HG03575 (cell line): ENCODE measurements around the gene HELZ.
"Not testable (repeated sequence)": the region's sequence is repeated elsewhere in the genome, so short reads cannot be mapped to it uniquely, and the experiment has no call there.

Source experiments
- ATAC-seq: cut with Tn5 transposase; IDR thresholded peaks from one replicate; pipeline ENCODE4 v1.9.1; 2021; ENCODE audit not compliant: unreplicated experiment, insufficient number of reproducible peaks, low FRiP score; ENCODE audit errors: extremely low read depth

The HELZ gene

DNA sequence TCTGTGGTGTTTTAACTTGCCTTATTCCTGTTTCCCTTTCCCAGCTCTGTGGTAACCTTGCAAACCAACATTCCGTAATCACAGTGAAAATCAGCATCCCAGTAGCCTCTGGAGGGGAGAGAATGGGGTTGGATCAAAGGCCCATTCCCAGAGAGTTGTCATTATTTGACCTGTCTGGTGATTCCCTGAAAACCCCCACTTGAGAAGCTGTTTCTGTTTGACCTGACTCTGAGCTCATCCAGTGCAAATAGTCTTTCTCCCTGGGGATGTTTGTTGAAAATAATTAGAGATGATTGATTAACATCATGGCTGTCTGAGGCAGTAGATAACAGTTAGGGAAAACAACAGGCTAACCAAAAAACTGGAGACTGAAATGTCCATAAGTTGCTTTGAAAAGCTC, 197.6 kb downstream of the HELZ start:
- no peak for ATAC-seq

DNA sequence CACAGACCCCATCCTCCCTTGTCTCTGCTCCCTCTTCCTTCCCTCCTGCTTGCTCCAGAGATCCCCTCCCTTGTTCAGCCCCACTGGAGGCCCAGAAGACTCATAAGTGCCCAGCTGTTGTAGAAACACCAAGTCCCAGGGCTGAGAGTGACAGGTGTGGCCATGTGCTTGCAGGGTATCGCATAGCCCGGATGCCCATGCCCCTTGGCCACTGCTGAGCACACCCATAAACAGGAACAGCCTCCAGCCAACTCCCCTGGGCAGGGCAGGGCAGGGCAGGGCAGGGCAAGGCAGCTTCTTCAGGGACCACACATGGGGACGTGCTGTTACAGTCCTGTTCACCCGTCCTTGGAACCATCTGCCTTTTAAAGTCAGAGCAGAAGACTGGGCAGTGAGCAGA, 198.6 kb downstream of the HELZ start:
- ATAC-seq = no peak

DNA sequence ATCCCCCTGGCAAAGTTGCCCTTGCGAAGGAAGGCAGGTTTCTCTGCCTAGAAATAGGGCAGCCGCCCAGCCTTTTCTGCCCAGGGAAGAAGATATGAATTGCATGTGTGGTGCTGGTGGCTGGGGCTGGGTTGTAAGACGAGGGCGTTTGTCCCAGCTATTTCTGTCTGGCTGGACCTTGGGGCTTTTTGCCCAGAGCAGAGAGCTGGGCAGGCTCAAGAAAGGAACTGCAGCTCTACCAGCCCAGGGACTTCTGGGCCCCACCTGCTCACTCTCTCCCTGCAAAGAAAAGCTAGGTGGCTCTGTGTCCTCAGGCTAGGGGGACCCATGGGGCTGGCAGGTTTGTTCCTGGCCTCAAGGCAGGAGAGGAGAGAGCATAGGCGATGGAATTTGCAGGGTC, 200.1 kb downstream of the HELZ start:
- no peak for ATAC-seq

DNA sequence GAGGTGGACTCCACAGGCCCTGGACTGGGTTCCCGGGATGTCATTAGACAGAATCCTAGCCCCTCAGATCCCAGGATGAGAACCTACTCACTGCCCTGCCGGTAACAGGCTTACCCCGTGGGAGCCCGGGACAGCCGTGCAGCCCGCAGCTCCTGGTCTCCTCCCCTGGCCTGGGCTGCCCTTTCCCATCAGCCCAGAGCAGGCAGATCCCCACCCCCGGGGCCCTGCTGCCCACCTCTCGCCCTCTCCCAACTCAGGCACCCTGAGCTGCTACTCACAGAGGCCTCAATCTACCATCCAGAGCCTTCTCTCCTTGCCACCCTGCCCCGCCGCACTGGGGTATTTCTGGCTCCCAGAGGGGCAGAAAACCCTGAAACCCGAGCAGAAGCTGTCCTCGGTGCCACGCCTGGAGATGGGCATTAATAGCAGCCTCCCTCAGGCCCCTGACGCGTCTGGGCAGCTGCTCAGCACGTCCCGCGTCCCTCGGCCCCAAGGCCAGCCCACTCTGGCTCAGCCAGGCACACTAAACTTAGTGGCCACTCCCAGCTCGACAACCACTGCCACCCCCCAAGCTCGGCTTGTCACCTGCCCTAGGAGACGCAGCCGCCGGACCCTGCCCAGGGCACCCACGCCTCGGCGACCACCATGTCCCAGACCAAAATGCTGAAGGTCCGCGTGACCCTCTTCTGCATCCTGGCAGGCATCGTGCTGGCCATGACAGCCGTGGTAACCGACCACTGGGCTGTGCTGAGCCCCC, 200.8 kb downstream of the HELZ start, which contains the start of gene CACNG1:
Gene CACNG1, plus strand, starts transcription at position 539 of the 757 bp plus-strand sequence. Its CDS starts 107 bp downstream, at position 646.
- no peak for ATAC-seq

DNA sequence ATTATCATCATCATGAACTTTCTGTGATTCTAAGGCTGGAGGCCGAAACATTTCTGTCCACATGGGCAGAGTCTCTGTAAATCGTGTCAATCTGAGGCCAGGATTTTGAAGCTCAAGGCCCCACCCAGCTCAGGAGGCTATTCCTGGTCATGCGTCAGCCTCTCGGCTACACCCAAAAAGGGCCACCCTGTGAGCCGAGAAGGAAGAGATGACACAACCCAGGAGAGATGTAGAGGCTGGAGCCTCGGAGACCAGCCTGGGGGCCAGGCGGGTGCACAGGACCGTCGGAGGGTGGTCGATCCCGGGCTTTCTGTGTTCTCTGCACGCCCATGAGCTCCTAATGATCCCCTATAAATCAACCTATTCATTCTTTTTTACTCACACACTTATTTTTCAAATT, 201.7 kb downstream of the HELZ start:
- ATAC-seq = no peak

DNA sequence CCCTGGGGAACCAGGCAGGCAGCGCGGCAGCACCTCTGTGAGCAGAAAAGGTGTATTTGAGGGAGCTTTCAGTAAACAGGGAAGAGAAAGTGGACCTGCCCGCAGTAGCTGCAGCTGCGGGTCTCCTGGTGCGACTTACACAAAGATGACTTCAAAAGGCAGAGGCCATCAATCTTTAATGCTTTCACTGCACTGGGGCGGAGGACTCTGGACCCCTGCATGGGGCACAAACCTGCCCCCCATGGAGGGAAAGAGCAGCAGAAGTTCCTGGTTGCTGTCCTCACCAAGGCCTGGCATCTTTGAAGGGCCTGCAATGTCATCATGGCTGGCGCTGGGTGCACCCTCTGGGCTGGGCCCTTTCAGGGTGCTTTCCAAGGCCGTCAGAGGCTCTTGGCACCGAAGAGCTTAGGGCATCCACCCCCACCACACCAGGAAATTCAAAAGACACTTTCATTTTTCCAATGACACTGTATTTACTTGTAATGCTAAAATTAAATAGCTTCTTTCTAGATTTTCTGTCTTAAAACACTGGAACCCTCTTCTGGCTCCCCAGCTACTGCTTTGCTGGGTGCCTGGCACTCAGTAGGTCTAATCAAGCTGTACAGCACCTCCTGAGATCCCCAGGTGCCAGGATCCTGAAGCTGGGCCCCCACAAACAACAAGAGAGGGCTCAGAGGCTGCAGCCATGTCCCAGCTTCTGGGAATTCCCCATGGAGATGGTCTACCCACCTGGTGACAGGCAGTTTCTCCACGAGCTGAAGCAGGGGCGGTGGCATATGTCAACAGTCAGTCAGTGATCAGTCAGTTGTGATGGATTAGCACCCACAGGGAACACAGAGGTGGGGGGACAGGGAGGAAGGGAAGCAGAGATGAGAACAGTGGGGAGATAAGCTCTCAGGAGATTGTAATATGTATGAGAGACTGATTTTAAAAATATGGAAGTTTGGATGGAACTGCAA, 202.8 kb downstream of the HELZ start:
- ATAC-seq = no peak

DNA sequence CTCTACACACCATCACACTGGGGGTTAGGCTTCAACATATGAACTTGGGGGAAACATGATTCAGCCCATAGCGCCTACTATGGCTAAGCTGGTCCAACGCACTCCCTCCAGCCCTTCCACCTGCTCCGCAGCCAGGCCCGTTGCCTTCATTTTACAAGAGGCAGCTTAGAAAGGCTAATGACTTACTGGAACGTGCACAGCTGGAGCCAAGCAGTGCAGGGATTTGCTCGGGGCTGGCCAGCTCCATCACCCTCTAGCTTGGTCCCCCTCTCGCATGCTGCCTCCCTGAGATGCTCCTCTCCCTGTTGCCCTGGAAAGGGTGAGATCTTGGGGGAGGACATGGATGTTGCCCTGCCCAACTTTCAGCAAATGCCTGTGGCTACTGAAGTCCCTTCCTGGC, 203.5 kb downstream of the HELZ start:
- ATAC-seq = no peak

DNA sequence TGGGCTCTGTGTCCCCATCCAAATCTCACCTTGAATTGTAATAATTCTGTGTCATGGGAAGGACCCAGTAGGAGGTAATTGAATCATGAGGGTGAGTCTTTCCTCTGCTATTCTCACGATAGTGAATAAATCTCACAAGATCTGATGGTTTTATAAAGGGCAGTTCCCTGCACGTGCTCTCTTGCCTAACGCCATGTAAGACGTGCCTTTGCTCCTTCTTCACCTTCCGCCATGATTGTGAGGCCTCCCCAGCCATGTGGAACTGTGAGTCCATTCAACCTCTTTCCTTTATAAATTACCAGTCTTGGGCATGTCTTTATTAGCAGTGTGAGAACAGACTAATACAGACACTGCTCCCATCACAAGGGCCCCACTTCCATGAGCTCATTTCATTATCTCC, 203.9 kb downstream of the HELZ start:
- not testable (repeated sequence) for ATAC-seq

DNA sequence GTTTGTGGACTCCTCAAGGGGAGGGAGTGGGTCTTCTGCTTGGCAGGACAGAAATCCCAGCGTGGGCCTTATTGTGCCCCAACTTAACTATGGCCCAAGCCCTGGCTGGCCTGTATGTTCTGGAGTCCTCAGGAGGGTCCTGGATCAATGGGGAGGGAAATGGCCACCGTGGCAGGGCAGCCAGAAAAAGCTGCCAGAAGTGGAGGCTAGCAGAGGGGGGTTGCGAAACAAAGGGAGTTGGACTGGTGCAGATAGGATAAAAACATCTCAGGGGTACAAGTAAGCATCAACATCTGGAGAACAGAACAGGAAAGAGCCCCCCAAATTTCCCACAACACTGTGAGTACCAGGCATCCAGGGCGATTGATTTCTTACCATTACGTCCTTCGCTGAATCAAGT, 204.3 kb downstream of the HELZ start:
- ATAC-seq = no peak

DNA sequence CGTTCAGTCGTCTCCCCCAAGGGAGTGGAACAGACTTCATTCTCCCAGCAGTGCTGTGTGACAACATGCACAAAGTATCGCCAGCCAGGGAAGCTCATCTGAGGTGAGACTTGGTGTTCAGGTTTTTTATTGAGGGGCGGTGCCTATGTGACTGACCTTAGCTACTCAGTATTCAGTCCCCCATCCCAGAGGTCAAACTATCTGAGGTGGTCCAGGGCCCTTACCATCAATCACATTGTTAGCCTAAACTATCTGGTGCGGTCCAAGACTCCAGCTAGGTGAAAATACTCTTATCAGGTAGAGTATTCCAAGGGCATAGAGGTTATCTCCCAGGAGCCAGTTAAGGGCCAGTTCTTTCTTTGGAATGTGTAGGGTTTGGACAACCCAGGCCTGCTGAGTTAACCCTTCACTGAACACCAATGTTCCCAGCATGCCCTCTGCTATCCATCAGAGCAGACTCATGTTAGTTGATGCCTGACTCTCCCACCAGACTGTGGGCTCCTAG, 206.1 kb downstream of the HELZ start:
- no peak for ATAC-seq

DNA sequence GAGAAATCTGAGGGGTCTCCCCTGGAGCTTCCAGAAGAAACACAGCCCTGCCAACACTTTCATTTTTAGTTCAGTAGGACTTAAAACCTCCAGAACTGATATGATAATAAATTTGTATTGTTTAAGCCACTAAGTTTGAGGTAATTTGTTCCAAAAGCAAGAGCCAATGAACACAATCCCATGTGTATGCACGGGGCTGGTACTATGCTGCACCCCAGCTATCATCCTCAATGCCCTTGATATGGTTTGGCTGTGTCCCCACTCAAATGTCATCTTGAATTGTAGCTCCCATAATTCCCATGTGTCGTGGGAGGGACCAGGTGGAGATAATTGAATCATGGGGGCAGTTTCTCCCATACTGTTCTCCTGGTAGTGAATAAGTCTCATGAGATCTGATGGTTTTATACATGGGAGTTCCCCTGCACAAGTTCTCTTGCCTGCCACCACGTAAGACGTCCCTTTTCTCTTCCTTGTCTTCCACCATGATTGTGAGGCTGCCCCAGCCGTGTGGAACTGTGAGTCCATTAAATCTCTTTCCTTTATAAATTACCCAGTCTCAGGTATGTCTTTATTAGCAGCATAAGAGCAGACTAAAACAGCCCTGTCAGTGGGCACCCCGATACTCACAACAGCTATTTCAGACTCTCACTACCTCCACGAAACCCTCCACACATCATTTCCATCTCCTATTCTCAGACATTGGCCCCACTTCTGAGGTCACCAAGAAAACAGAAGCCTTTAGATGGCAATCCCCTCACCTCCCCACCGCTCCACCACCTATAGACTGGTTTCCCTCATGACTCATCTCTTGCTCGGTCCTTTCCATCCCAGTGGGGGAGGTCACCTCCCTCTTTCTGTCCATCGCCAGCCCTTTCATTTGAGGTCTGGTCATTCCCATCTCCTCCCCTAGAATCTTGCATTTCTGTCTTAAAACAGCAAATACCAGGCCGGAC, 209.6 kb downstream of the HELZ start:
- ATAC-seq = no peak

DNA sequence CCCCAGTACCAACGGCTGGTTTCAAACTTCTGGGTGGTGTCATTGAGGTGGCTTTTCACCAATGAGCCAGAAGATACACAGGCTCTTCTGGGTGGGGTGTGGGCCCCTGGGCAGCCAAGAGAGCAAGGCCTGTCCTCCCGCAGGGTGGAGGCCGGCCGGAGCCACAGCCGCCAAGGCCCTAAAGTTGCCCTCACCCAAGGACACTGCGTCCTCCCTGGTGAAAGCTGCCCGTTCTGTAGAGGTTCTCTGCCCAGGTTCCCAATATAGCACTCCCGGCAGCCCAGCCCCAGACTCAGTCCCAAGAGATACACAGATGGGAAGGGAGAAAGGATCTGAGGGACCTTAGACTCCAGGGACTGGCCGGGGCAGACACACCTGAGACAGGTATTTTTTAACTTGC, 211.4 kb downstream of the HELZ start:
- ATAC-seq = no peak

DNA sequence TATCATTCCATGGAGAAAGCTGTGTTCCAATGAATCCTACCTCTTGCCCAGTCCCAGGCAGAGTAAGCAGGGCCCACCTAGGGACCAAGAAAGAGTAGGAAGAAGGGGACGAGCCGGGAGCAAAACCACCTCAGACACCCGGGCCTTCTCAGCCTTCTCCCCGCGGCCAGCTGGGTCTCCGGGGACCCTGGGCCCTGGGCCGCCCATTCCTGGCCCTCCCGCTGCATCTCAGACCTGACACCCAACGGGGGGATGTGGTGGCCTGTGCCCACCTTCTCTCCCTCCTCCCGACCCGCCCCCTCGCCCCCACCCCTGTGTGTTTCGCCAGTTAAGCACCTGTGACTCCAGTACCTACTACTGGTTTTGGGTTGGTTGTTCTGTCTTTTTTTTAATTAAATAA, 212.0 kb downstream of the HELZ start:
- ATAC-seq = no peak

DNA sequence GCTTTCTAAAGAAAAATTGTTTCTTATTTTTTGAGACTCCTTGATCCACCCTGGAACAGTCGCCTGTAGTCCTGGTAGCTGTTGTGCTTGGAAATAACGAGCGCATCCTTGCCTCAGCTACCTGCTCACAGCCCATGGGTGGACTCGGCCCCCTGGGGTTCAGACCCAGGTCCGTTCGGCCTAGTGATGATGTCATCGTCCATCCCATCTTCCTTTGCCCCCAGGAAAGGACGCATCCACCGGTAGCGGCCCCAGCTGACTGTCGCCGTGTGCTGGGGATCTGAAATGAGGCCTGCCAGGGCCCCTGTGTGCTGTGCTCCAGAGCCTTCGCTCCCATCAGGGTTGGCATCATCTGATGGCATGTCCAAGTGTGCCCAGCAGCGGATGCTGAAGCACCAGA, 212.6 kb downstream of the HELZ start:
- ATAC-seq = no peak

DNA sequence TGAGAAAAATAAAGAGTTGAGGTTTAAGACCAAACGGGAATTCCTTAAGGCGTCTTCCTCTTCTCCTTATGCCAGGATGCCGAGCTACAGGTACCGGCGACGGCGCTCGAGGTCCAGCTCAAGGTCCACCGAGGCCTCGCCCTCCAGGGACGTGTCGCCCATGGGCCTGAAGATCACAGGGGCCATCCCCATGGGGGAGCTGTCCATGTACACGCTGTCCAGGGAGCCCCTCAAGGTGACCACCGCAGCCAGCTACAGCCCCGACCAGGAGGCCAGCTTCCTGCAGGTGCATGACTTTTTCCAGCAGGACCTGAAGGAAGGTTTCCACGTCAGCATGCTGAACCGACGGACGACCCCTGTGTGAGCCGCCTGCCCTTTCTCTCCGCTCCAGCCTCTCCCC, 214.4 kb downstream of the HELZ start:
- ATAC-seq = no peak

DNA sequence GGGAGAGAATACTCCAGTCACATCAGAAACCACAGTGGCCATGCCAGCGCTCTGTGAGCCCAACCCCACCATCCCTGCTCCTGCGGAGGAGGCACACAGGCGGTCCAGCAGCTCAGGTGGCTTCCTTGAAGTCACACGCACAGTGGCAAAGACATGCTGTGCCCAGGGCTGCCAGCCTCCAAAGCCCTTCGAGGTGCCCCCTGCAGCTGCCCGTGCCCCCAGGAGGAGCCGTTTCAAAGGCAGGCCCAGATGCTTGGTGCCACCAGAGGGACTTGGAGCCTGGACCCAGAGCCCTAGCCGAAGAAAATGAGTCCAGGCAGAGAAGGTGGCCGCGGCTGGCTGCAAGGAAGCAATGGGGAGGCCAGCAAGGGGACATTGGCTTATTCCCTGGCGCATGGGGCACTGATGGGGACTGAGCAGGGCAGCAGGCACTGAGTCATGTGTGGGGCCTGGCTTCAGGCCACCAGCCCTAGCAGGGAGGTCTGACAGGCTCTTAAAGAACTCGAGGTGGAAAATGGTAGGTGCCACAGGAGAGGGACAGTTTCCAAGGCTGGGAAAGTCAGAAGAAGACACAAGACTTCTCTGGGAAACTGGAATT, 217.9 kb downstream of the HELZ start:
- ATAC-seq = no peak

DNA sequence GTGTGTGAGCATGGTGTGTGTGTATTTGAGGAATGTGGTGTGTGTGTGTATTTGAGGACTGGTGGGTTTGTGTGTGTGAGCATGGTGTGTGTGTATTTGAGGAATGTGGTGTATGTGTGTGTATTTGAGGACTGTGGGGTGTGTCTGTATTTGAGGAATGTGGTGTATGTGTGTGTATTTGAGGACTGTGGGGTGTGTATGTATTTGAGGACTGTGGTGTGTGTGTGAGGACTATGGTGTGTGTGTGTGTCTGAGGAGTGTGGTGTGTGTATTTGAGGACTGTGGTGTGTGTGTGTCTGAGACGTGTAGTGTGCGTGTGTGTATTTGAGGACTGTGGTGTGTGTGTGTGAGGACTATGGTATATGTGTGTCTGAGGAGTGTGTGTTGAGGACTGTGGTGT, 218.7 kb downstream of the HELZ start:
- no peak for ATAC-seq

DNA sequence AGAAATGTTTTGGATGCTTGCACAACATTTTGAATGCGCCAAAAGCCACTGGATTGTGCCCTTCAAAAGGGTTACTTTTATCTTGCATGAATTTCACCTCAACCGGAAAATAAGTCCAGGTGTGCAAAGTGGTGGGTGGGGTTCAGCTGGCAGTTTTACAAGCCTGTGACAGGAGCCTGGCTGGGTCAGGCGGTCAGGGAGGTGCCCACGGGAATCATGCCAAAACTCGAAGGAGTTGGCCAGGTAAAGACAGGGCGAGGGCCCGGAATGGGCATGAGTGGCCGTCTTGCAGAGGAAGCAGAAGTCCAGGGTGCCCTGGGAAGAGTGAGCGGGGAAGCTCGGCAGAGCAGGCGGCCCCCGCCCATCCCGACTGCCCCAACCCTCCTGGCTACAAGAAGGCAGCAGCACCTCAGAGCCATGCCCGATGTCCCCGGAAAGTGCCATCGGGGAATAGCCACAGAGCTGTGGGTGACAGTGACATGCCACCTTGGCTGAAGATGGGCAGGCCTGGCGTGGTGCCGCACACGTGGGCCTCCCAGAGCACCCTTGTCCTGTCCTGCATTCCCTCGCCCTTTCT, 219.7 kb downstream of the HELZ start:
- ATAC-seq = no peak
